T-helper 1 cell treated with Interleukin-12 subunit alpha and Interleukin-12 subunit beta and Interleukin-4 antibody, amounts not matched to agents 30 μg/mL and 1 μg/mL, for 36 hours (primary cell): Measurements from ENCODE around the gene SLIT3.
A peak's percentile ranks its signal among the peaks of the same experiment; 100 is the strongest.

Experiments
- H3K27ac Mint-ChIP-seq: one replicate; pipeline ENCODE4 v1.8.0; 2021; ENCODE audit warnings: mild to moderate bottlenecking, mixed read lengths
- H3K27me3 Mint-ChIP-seq: one replicate; pipeline ENCODE4 v1.8.0; 2021; ENCODE audit warnings: low read depth, mixed read lengths
- H3K36me3 Mint-ChIP-seq: one replicate; pipeline ENCODE4 v1.8.0; 2021; ENCODE audit warnings: low read depth, mixed read lengths
- H3K4me1 Mint-ChIP-seq: one replicate; pipeline ENCODE4 v1.8.0; 2021; ENCODE audit warnings: low read depth, mixed read lengths
- H3K4me3 Mint-ChIP-seq: one replicate; pipeline ENCODE4 v1.8.0; 2021; ENCODE audit warnings: mild to moderate bottlenecking, moderate library complexity, mixed read lengths
- H3K9me3 Mint-ChIP-seq: one replicate; pipeline ENCODE4 v1.8.0; 2021; ENCODE audit warnings: mixed read lengths

Gene SLIT3

GRCh38 chr5:168872246-168872645, 428.7 kb downstream of the SLIT3 start:
- Mint-ChIP-seq H3K4me1 (no peaks in the 10 kb centered on the region), H3K27me3 (no peaks in the 10 kb centered on the region), H3K27ac (no peak overlapping the region), H3K4me3 (no peak overlapping the region), H3K36me3 (no peaks in the 10 kb centered on the region), H3K9me3 (no peaks in the 10 kb centered on the region)

DNA sequence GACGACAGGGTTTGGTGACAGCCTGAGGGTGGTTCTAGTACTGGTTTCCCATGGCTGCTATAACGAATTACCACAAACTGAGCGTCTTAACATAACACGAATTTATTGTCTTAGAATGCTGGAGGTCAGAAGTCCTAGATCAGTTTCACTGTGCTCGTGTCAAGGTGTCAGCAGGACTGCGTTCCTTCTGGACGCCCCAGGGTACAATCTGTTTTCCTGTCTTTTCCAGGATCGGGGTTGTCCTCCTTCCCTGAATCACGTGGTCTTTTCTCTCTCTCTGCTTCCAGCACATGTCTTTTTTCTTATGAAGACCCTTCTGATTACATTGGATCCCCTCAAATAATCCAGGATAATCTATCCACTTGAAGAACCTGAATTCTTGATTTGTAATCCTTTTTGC, 430.0 kb downstream of the SLIT3 start:
- Mint-ChIP-seq H3K4me3 (no peak overlapping the region), H3K27ac (no peak overlapping the region), H3K9me3 (no peaks in the 10 kb centered on the region), H3K4me1 (no peaks in the 10 kb centered on the region), H3K36me3 (no peaks in the 10 kb centered on the region), H3K27me3 (no peaks in the 10 kb centered on the region)

DNA sequence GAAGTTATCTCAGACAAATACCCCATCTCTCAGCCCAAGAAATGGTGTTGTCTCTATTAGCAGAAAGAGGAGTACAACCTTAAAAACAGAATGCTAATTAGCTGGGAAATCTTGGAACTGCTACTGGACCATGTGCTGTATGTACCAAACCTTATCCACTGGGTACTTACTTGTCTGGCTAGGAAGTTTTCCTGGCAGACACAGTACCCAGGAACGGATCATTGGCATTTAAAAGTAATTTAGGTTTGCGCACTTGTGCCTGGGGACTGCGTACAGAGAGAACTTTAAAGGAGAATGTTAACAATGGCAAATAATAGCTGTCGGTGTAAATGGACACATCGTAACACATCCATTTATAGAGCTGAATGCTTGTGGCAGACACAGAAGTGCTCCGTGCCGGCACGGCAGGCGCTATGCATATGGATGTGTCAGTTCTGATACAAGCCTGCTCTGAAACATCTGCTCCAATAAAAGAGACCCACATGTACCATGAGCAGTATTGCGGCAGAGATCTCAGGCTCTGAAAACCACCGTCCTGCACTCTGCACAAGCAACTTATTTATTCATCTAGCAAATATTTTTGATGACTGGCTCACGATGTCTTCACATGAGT, 431.2 kb downstream of the SLIT3 start:
- Mint-ChIP-seq H3K4me1 (no peaks in the 10 kb centered on the region), H3K9me3 (no peaks in the 10 kb centered on the region), H3K27me3 (no peaks in the 10 kb centered on the region), H3K36me3 (no peaks in the 10 kb centered on the region), H3K27ac (no peak overlapping the region), H3K4me3 (no peak overlapping the region)

GRCh38 chr5:168867241-168867640, 433.7 kb downstream of the SLIT3 start:
- no peaks in the 10 kb centered on the region for H3K36me3 Mint-ChIP-seq
- H3K4me1 Mint-ChIP-seq: no peaks in the 10 kb centered on the region
- peaks cover 2% of the 10 kb centered on the region for H3K9me3 Mint-ChIP-seq
- no peak overlapping the region for H3K4me3 Mint-ChIP-seq
- H3K27me3 Mint-ChIP-seq: no peaks in the 10 kb centered on the region
- no peak overlapping the region for H3K27ac Mint-ChIP-seq

- no peak overlapping the region for H3K4me3 Mint-ChIP-seq
- H3K27me3 Mint-ChIP-seq: no peaks in the 10 kb centered on the region
- no peaks in the 10 kb centered on the region for H3K4me1 Mint-ChIP-seq
- H3K9me3 Mint-ChIP-seq: peaks cover 2% of the 10 kb centered on the region
- H3K27ac Mint-ChIP-seq: no peak overlapping the region
- no peaks in the 10 kb centered on the region for H3K36me3 Mint-ChIP-seq
Observed at GRCh38 chr5:168865968-168866367, 435.0 kb downstream of the SLIT3 start.

- Mint-ChIP-seq H3K36me3 (no peaks in the 10 kb centered on the region), H3K27me3 (no peaks in the 10 kb centered on the region), H3K4me3 (no peak overlapping the region), H3K27ac (no peak overlapping the region), H3K9me3 (peaks cover 2% of the 10 kb centered on the region), H3K4me1 (no peaks in the 10 kb centered on the region)
Observed at GRCh38 chr5:168863021-168863420, 437.9 kb downstream of the SLIT3 start.

- Mint-ChIP-seq H3K27ac (no peak overlapping the region), H3K36me3 (no peaks in the 10 kb centered on the region), H3K9me3 (peaks cover 2% of the 10 kb centered on the region), H3K27me3 (no peaks in the 10 kb centered on the region), H3K4me1 (no peaks in the 10 kb centered on the region), H3K4me3 (no peak overlapping the region)
Observed at GRCh38 chr5:168860503-168860902, 440.4 kb downstream of the SLIT3 start.

DNA sequence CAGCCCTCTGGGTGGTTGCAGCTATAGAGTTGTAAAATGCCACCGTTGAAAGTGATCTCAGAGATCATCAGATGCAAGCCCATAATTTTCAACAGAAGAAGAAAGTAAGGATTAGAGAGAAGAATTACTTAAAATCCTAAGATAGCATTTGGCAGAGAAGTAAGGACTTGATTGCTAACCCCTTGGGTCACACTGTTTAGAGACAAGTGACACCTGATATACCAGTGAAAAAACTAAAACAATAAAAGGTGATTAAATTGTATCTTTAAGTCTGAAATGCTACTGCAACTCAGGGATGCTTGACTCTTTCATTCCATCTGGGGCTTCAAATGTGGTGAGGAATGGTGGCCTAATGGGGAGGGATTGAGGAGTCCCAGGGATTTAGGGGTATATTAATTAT, 440.9 kb downstream of the SLIT3 start:
- Mint-ChIP-seq H3K36me3 (no peaks in the 10 kb centered on the region), H3K4me1 (no peaks in the 10 kb centered on the region), H3K27me3 (no peaks in the 10 kb centered on the region), H3K9me3 (peaks cover 2% of the 10 kb centered on the region), H3K4me3 (no peak overlapping the region), H3K27ac (no peak overlapping the region)

- Mint-ChIP-seq H3K36me3 (no peaks in the 10 kb centered on the region), H3K27ac (no peak overlapping the region), H3K27me3 (peaks cover 3% of the 10 kb centered on the region), H3K4me3 (no peak overlapping the region), H3K9me3 (peaks cover 2% of the 10 kb centered on the region), H3K4me1 (no peaks in the 10 kb centered on the region)
Observed at GRCh38 chr5:168859471-168859870, 441.5 kb downstream of the SLIT3 start.

DNA sequence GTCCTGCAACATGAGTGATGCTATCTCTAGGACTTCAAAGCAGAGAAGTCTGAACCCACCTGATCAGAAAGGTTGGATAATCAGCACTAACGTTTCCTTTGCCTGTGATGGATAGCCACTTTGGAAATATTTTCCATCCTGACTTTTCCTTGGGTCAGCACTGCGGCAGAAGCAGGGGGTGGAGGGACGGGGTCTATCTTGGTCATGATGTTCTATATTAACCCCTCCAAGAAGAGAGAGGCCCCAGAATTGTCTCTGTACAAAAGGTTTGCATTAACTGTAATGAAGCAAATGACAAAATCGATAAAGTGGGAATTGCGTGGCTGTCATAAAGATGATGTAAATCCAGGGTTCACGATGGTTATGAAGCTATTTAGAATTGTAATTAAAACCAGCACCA, 441.9 kb downstream of the SLIT3 start:
- Mint-ChIP-seq H3K9me3 (peaks cover 2% of the 10 kb centered on the region), H3K4me1 (no peaks in the 10 kb centered on the region), H3K27ac (no peak overlapping the region), H3K27me3 (peaks cover 5% of the 10 kb centered on the region), H3K4me3 (no peak overlapping the region), H3K36me3 (no peaks in the 10 kb centered on the region)

GRCh38 chr5:168858371-168858770, 442.6 kb downstream of the SLIT3 start:
- Mint-ChIP-seq H3K36me3 (no peaks in the 10 kb centered on the region), H3K27ac (no peak overlapping the region), H3K9me3 (peaks cover under 1% of the 10 kb centered on the region), H3K4me1 (no peaks in the 10 kb centered on the region), H3K4me3 (no peak overlapping the region), H3K27me3 (peaks cover 11% of the 10 kb centered on the region)

DNA sequence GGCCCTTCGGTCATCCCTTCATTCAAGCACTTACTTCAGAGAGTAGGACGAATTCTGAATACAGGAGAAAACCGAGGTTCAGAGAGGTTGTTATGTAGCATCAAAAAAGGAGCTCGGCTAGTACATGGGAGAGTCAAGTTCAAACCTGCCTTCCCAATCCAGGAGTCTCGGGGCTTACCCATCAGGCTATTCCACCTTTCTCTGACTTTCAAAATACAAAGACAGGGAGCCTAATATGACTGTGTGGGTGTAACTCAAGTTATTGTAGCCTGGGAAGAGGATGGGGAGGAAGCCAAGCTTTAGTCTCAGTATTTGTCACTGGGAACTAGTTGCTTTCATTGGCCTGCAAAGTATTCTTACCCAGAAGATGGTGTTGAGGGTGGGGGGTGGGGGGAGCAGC, 447.0 kb downstream of the SLIT3 start:
- Mint-ChIP-seq H3K27me3 (peaks cover 11% of the 10 kb centered on the region), H3K9me3 (no peaks in the 10 kb centered on the region), H3K27ac (no peak overlapping the region), H3K4me1 (peaks cover 13% of the 10 kb centered on the region), H3K4me3 (no peak overlapping the region), H3K36me3 (no peaks in the 10 kb centered on the region)

- peaks cover 13% of the 10 kb centered on the region for H3K4me1 Mint-ChIP-seq
- H3K4me3 Mint-ChIP-seq: peak overlapping the region; percentile 37
- H3K36me3 Mint-ChIP-seq: no peaks in the 10 kb centered on the region
- H3K27ac Mint-ChIP-seq: peak overlapping the region; percentile 31
- H3K9me3 Mint-ChIP-seq: no peaks in the 10 kb centered on the region
- peaks cover 13% of the 10 kb centered on the region for H3K27me3 Mint-ChIP-seq
Observed at GRCh38 chr5:168852329-168852728, 448.6 kb downstream of the SLIT3 start.

DNA sequence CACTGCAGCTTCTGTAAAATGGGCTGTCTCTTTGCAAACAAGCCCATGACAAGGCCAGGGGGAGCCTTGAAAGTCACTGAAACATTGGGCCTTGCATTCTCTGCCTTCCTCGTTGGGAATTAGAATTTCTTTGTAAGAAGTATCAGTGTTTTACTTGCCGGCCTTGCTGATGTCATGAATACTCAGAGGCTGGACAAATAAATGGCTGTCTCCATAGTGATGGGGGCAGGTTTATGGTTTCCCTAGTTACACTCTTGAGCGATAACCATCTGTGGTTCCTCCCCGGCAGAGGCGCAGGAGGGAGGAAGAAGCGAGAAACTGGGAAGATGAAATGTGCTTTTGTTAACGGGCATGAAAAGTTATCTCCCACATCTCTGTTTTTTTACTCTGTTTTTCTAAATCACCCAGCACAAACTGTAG, 449.0 kb downstream of the SLIT3 start:
- Mint-ChIP-seq H3K9me3 (no peaks in the 10 kb centered on the region), H3K27me3 (peaks cover 14% of the 10 kb centered on the region), H3K4me3 (peak overlapping the region; percentile 37), H3K4me1 (peaks cover 13% of the 10 kb centered on the region), H3K36me3 (no peaks in the 10 kb centered on the region), H3K27ac (peak overlapping the region; percentile 31)

DNA sequence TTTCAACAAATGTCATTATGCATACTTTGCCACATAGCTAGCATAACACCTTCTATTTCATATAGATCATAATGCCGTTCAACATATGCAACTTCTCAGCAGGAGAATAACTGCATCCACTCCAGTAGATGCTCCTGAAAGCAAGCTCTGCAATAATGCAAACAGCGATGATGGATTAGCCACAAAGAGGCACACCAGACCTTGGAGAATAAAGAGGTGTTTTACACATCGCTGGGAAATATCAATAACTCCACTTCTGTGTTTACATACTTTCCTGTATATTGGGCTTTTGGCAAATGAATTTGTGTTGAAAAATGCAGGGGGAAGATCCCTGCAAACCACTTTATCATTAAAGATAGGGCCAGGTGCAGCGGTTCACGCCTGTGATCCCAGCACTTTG, 450.3 kb downstream of the SLIT3 start:
- Mint-ChIP-seq H3K4me3 (no peak overlapping the region), H3K4me1 (peaks cover 13% of the 10 kb centered on the region), H3K27ac (no peak overlapping the region), H3K9me3 (no peaks in the 10 kb centered on the region), H3K36me3 (no peaks in the 10 kb centered on the region), H3K27me3 (peaks cover 18% of the 10 kb centered on the region)

GRCh38 chr5:168848569-168848968, 452.4 kb downstream of the SLIT3 start:
- H3K4me1 Mint-ChIP-seq: peaks cover 13% of the 10 kb centered on the region
- H3K27ac Mint-ChIP-seq: no peak overlapping the region
- peaks cover 14% of the 10 kb centered on the region for H3K27me3 Mint-ChIP-seq
- H3K9me3 Mint-ChIP-seq: no peaks in the 10 kb centered on the region
- no peaks in the 10 kb centered on the region for H3K36me3 Mint-ChIP-seq
- H3K4me3 Mint-ChIP-seq: no peak overlapping the region
